Measurements from ENCODE around the gene LY9. TPM values are rescaled to one million over a fixed set of nuclear protein-coding genes. Genes with fewer than 3 reads are reported as not detected.

LY9 gene
- total RNA-seq, 1 donor from 2014 or later, result not detected

- Mint-ChIP-seq H3K4me3 (ENCODE audit: unreplicated experiment) (no peak overlapping the region), H3K4me1 (ENCODE audit: unreplicated experiment) (no peaks in the 10 kb centered on the region), H3K36me3 (ENCODE audit: unreplicated experiment) (no peaks in the 10 kb centered on the region), H3K27me3 (ENCODE audit: unreplicated experiment) (no peaks in the 10 kb centered on the region), H3K9me3 (ENCODE audit: unreplicated experiment) (no peaks in the 10 kb centered on the region), H3K27ac (ENCODE audit: unreplicated experiment) (no peak overlapping the region)
- no peak for TF ChIP-seq CTCF (IDR thresholded peaks at IDR 0.05)
- peak; percentile 62 for DNase-seq (ENCODE audit: extremely low spot score, unreplicated experiment)
Measured at GRCh38 chr1:160797861-160798273, 1.9 kb downstream of the LY9 start.

- H3K27me3 Mint-ChIP-seq (ENCODE audit: unreplicated experiment), result no peaks in the 10 kb centered on the region
- H3K9me3 Mint-ChIP-seq (ENCODE audit: unreplicated experiment), result no peaks in the 10 kb centered on the region
- no peaks in the 10 kb centered on the region for H3K4me1 Mint-ChIP-seq (ENCODE audit: unreplicated experiment)
- TF ChIP-seq CTCF (IDR thresholded peaks at IDR 0.05), result no peak
- DNase-seq (ENCODE audit: extremely low spot score, unreplicated experiment), result no peak
- no peaks in the 10 kb centered on the region for H3K36me3 Mint-ChIP-seq (ENCODE audit: unreplicated experiment)
- no peak overlapping the region for H3K27ac Mint-ChIP-seq (ENCODE audit: unreplicated experiment)
- H3K4me3 Mint-ChIP-seq (ENCODE audit: unreplicated experiment), result no peak overlapping the region
Measured at GRCh38 chr1:160798439-160798838, 2.5 kb downstream of the LY9 start.

- TF ChIP-seq CTCF (IDR thresholded peaks at IDR 0.05), result no peak
- H3K9me3 Mint-ChIP-seq (ENCODE audit: unreplicated experiment), result no peaks in the 10 kb centered on the region
- no peak overlapping the region for H3K27ac Mint-ChIP-seq (ENCODE audit: unreplicated experiment)
- no peaks in the 10 kb centered on the region for H3K4me1 Mint-ChIP-seq (ENCODE audit: unreplicated experiment)
- no peak overlapping the region for H3K4me3 Mint-ChIP-seq (ENCODE audit: unreplicated experiment)
- H3K36me3 Mint-ChIP-seq (ENCODE audit: unreplicated experiment), result no peaks in the 10 kb centered on the region
- no peak for DNase-seq (ENCODE audit: extremely low spot score, unreplicated experiment)
- no peaks in the 10 kb centered on the region for H3K27me3 Mint-ChIP-seq (ENCODE audit: unreplicated experiment)
Measured at GRCh38 chr1:160799641-160800040, 3.7 kb downstream of the LY9 start.

- no peak for DNase-seq (ENCODE audit: extremely low spot score, unreplicated experiment)
- Mint-ChIP-seq H3K27me3 (ENCODE audit: unreplicated experiment) (no peaks in the 10 kb centered on the region), H3K9me3 (ENCODE audit: unreplicated experiment) (no peaks in the 10 kb centered on the region), H3K27ac (ENCODE audit: unreplicated experiment) (no peak overlapping the region), H3K4me3 (ENCODE audit: unreplicated experiment) (no peak overlapping the region), H3K36me3 (ENCODE audit: unreplicated experiment) (no peaks in the 10 kb centered on the region), H3K4me1 (ENCODE audit: unreplicated experiment) (no peaks in the 10 kb centered on the region)
- TF ChIP-seq CTCF (IDR thresholded peaks at IDR 0.05), result no peak
Measured at GRCh38 chr1:160800142-160800541, 4.2 kb downstream of the LY9 start.

GRCh38 chr1:160800645-160801408, 4.9 kb downstream of the LY9 start:
- Mint-ChIP-seq H3K27ac (ENCODE audit: unreplicated experiment) (no peak overlapping the region), H3K9me3 (ENCODE audit: unreplicated experiment) (peaks cover 2% of the 10 kb centered on the region), H3K36me3 (ENCODE audit: unreplicated experiment) (no peaks in the 10 kb centered on the region), H3K4me3 (ENCODE audit: unreplicated experiment) (no peak overlapping the region), H3K27me3 (ENCODE audit: unreplicated experiment) (no peaks in the 10 kb centered on the region), H3K4me1 (ENCODE audit: unreplicated experiment) (no peaks in the 10 kb centered on the region)
- TF ChIP-seq CTCF (IDR thresholded peaks at IDR 0.05), result no peak
- DNase-seq (ENCODE audit: extremely low spot score, unreplicated experiment), result no peak
